Immature natural killer cell (primary cell): Measurements from ENCODE around the gene DHDH. TPM values are rescaled to one million over a fixed set of nuclear protein-coding genes. Genes with fewer than 3 reads are reported as not detected.

Experiments
- DNase-seq, 3 donors: peaks; one replicate each; pipeline ENCODE4 v3.0.0; 2022; ENCODE audit warnings: mixed read lengths in 1 of 3
- H3K27ac Mint-ChIP-seq, 6 donors: one replicate each; pipeline ENCODE4 v1.8.0; 2020; ENCODE audit warnings: mixed read lengths in 6 of 6, mild to moderate bottlenecking in 5 of 6, inconsistent platforms in 4 of 6, moderate library complexity in 3 of 6
- H3K27me3 Mint-ChIP-seq, 3 donors: one replicate each; pipeline ENCODE4 v1.8.0; 2020 to 2021; ENCODE audit warnings: low read depth in 3 of 3, mild to moderate bottlenecking in 3 of 3, mixed read lengths in 3 of 3, moderate library complexity in 3 of 3, inconsistent platforms in 1 of 3
- H3K36me3 Mint-ChIP-seq, 3 donors: one replicate each; pipeline ENCODE4 v1.8.0; 2020; ENCODE audit warnings: mixed read lengths in 3 of 3, inconsistent platforms in 2 of 3, mild to moderate bottlenecking in 2 of 3
- H3K4me1 Mint-ChIP-seq, 2 donors: one replicate each; pipeline ENCODE4 v1.8.0; 2020; ENCODE audit warnings: inconsistent platforms in 2 of 2, mild to moderate bottlenecking in 2 of 2, mixed read lengths in 2 of 2, moderate library complexity in 1 of 2
- H3K4me3 Mint-ChIP-seq, 5 donors: one replicate each; pipeline ENCODE4 v1.8.0; 2020; ENCODE audit warnings: mild to moderate bottlenecking in 5 of 5, mixed read lengths in 5 of 5, inconsistent platforms in 3 of 5, moderate library complexity in 3 of 5
- H3K9me3 Mint-ChIP-seq, 6 donors: one replicate each; pipeline ENCODE4 v1.8.0; 2020; ENCODE audit warnings: mild to moderate bottlenecking in 6 of 6, mixed read lengths in 6 of 6, inconsistent platforms in 4 of 6, moderate library complexity in 3 of 6
- polyA plus RNA-seq, 3 donors: library from polyadenylated mRNA; unstranded; fragments of 300-500 nt; fragmentation: Illumina TruSeq; gene quantifications; one replicate each; pipeline ENCODE4 v1.2.3, GENCODE V29; 2021

The DHDH gene
- polyA plus RNA-seq, 3 donors from 2014 or later: 1.3 TPM; not detected in 2

- H3K4me1 Mint-ChIP-seq: peaks cover 27 to 33% of the 10 kb centered on the region in 2 donors
- H3K36me3 Mint-ChIP-seq: peaks cover 4 to 12% (median 7%) of the 10 kb centered on the region in 3 donors
- no peaks in the 10 kb centered on the region for H3K9me3 Mint-ChIP-seq
- peaks cover 4 to 5% (median 5%) of the 10 kb centered on the region in 3 donors for H3K27me3 Mint-ChIP-seq
- no peak for DNase-seq
- peak overlapping the region in 2 of 6 donors; percentile 46 to 70 for H3K27ac Mint-ChIP-seq
- no peak overlapping the region for H3K4me3 Mint-ChIP-seq
These were observed 57.6 kb downstream of the DHDH start for GRCh38 chr19:48991011-48991609.

GRCh38 chr19:48991873-48992580, 58.5 kb downstream of the DHDH start:
- H3K27me3 Mint-ChIP-seq: peaks cover 4 to 5% (median 5%) of the 10 kb centered on the region in 3 donors
- no peak for DNase-seq
- H3K4me1 Mint-ChIP-seq: peaks cover 27 to 33% of the 10 kb centered on the region in 2 donors

GRCh38 chr19:48992581-48993174, 59.2 kb downstream of the DHDH start:
- DNase-seq: no peak
- peak overlapping the region; percentile 91 to 99 (median 95) for H3K4me3 Mint-ChIP-seq
- peaks cover 4 to 12% (median 7%) of the 10 kb centered on the region in 3 donors for H3K36me3 Mint-ChIP-seq
- peaks cover 27 to 34% of the 10 kb centered on the region in 2 donors for H3K4me1 Mint-ChIP-seq
- peaks cover 4 to 5% (median 5%) of the 10 kb centered on the region in 3 donors for H3K27me3 Mint-ChIP-seq
- peak overlapping the region; percentile 83 to 99 (median 94) for H3K27ac Mint-ChIP-seq
- no peaks in the 10 kb centered on the region for H3K9me3 Mint-ChIP-seq

More at GRCh38 chr19:48991873-48992580, 58.5 kb downstream of the DHDH start:
- peak overlapping the region; percentile 83 to 99 (median 94) for H3K27ac Mint-ChIP-seq
- H3K9me3 Mint-ChIP-seq: no peaks in the 10 kb centered on the region
- peaks cover 4 to 12% (median 7%) of the 10 kb centered on the region in 3 donors for H3K36me3 Mint-ChIP-seq
- H3K4me3 Mint-ChIP-seq: peak overlapping the region; percentile 91 to 99 (median 95)

GRCh38 chr19:48993175-48994034, 59.9 kb downstream of the DHDH start, which contains the start of the genes GYS1 and RUVBL2:
TSS of gene GYS1 (minus strand) at chr19:48993309. CDS start at chr19:48993112, 197 bp downstream.
TSS of gene RUVBL2 (plus strand) at chr19:48993887. CDS start at chr19:48993912, 25 bp downstream.
- Mint-ChIP-seq H3K27me3 (peaks cover 4 to 5% (median 5%) of the 10 kb centered on the region in 3 donors), H3K9me3 (no peaks in the 10 kb centered on the region), H3K4me3 (peak within 1 kb of the TSS; percentile 91 to 99 (median 95)), H3K36me3 (peaks cover 4 to 8% (median 5%) of the 10 kb centered on the region in 3 donors), H3K4me1 (peaks cover 27 to 38% of the 10 kb centered on the region in 2 donors), H3K27ac (peak within 1 kb of the TSS; percentile 90 to 99 (median 96))
- peak; percentile 99 to 100 (median 100) for DNase-seq

GRCh38 chr19:48994035-48994386, 60.5 kb downstream of the DHDH start:
- peaks cover 0 to 4% (median 0%) of the 10 kb centered on the region in 3 donors for H3K36me3 Mint-ChIP-seq
- peak overlapping the region; percentile 91 to 99 (median 95) for H3K4me3 Mint-ChIP-seq
- peaks cover 27 to 38% of the 10 kb centered on the region in 2 donors for H3K4me1 Mint-ChIP-seq
- no peak for DNase-seq
- peak overlapping the region; percentile 90 to 99 (median 96) for H3K27ac Mint-ChIP-seq
- no peaks in the 10 kb centered on the region for H3K9me3 Mint-ChIP-seq
- peaks cover 4 to 5% (median 5%) of the 10 kb centered on the region in 3 donors for H3K27me3 Mint-ChIP-seq

Other genes with a start within 250 kb of the DHDH start
- gene FUT2, start 237.7 kb upstream of the DHDH start, polyA plus RNA-seq: under 1 TPM in 1 of 3 donors, not detected in 2; 0.21 TPM
- gene MAMSTR, start 214.0 kb upstream of the DHDH start, polyA plus RNA-seq: 1 to 10 TPM in 1 of 3 donors, under 1 TPM in 1, not detected in 1; 0.17 to 1.1 TPM
- under 1 TPM in 1 of 3 donors, not detected in 2; 0.10 TPM for gene RASIP1, start 193.1 kb upstream of the DHDH start, polyA plus RNA-seq
- gene IZUMO1, start 186.8 kb upstream of the DHDH start, polyA plus RNA-seq: not detected
- not detected for gene FUT1, start 181.1 kb upstream of the DHDH start, polyA plus RNA-seq
- not detected for gene FGF21, start 178.2 kb upstream of the DHDH start, polyA plus RNA-seq
- gene BCAT2, start 122.7 kb upstream of the DHDH start, polyA plus RNA-seq: 10 to 100 TPM; 18.0 to 21.3 (median 19.9) TPM
- gene HSD17B14, start 97.2 kb upstream of the DHDH start, polyA plus RNA-seq: not detected
- gene PLEKHA4, start 65.1 kb upstream of the DHDH start, polyA plus RNA-seq: 1 to 10 TPM; 3.0 to 5.9 (median 4.8) TPM
- 100 to 1,000 TPM in 1 of 3 donors, 10 to 100 TPM in 2; 41.7 to 149 (median 48.8) TPM for gene PPP1R15A, start 61.3 kb upstream of the DHDH start, polyA plus RNA-seq
- not detected for gene TULP2, start 35.0 kb upstream of the DHDH start, polyA plus RNA-seq
- 100 to 1,000 TPM in 1 of 3 donors, 10 to 100 TPM in 2; 76.7 to 219 (median 89.7) TPM for gene NUCB1, start 33.4 kb upstream of the DHDH start, polyA plus RNA-seq
- gene BAX, start 21.2 kb downstream of the DHDH start, polyA plus RNA-seq: 100 to 1,000 TPM in 2 of 3 donors, 10 to 100 TPM in 1; 88.6 to 137 (median 106) TPM
- 1,000 to 10,000 TPM; 3,472 to 4,403 (median 4,065) TPM for gene FTL, start 31.6 kb downstream of the DHDH start, polyA plus RNA-seq
- 10 to 100 TPM; 16.0 to 40.3 (median 32.9) TPM for gene GYS1, start 59.6 kb downstream of the DHDH start, polyA plus RNA-seq
- gene RUVBL2, start 60.2 kb downstream of the DHDH start, polyA plus RNA-seq: 10 to 100 TPM; 64.0 to 72.7 (median 64.2) TPM
- not detected for gene LHB, start 83.4 kb downstream of the DHDH start, polyA plus RNA-seq
- not detected for gene CGB3, start 90.6 kb downstream of the DHDH start, polyA plus RNA-seq
- not detected for gene CGB2, start 98.2 kb downstream of the DHDH start, polyA plus RNA-seq
- gene CGB1, start 103.2 kb downstream of the DHDH start, polyA plus RNA-seq: not detected
- not detected for gene CGB5, start 110.1 kb downstream of the DHDH start, polyA plus RNA-seq
- gene CGB8, start 115.4 kb downstream of the DHDH start, polyA plus RNA-seq: not detected
- not detected for gene CGB7, start 124.0 kb downstream of the DHDH start, polyA plus RNA-seq
- gene NTF4, start 131.1 kb downstream of the DHDH start, polyA plus RNA-seq: not detected
- not detected for gene KCNA7, start 139.0 kb downstream of the DHDH start, polyA plus RNA-seq
- 10 to 100 TPM; 42.6 to 84.4 (median 48.8) TPM for gene SNRNP70, start 151.8 kb downstream of the DHDH start, polyA plus RNA-seq
- 1 to 10 TPM; 3.2 to 6.9 (median 5.6) TPM for gene LIN7B, start 180.7 kb downstream of the DHDH start, polyA plus RNA-seq
- gene C19orf73, start 185.4 kb downstream of the DHDH start, polyA plus RNA-seq: 1 to 10 TPM; 2.6 to 5.5 (median 3.6) TPM
- under 1 TPM in 2 of 3 donors, not detected in 1; 0.07 to 0.58 TPM for gene PPFIA3, start 185.8 kb downstream of the DHDH start, polyA plus RNA-seq
- not detected for gene HRC, start 221.7 kb downstream of the DHDH start, polyA plus RNA-seq
- gene TRPM4, start 224.1 kb downstream of the DHDH start, polyA plus RNA-seq: under 1 TPM in 1 of 3 donors, not detected in 2; 0.17 TPM